ENCODE results near the gene DRGX. TPM values are rescaled to one million over a fixed set of nuclear protein-coding genes. Genes with fewer than 3 reads are reported as not detected.

DRGX gene
- polyA plus RNA-seq, 4 donors, result 0.06 to 0.15 TPM; not detected in 2

DNA sequence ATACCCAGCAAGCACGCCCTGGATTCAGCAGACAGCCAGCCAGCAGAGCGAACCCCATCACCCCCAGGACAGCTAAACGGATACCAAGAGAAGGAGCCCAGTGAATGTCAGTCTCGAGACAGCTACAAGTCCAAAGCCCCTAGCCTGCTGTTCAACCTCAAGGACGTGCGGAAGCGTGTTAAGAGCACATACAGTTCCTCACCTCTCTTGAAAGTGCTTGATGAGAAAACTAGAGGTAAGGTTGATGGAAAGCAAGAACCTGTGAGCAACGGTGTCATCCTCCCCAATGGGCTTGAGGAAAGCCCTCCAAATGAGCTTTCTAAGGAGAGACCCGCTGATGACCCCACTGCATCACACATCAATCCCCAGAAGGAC is 72.0 kb downstream of the DRGX start:
- no peak for DNase-seq (ENCODE audit: low read depth in 4 of 4, low spot score in 3 of 4)

DNA sequence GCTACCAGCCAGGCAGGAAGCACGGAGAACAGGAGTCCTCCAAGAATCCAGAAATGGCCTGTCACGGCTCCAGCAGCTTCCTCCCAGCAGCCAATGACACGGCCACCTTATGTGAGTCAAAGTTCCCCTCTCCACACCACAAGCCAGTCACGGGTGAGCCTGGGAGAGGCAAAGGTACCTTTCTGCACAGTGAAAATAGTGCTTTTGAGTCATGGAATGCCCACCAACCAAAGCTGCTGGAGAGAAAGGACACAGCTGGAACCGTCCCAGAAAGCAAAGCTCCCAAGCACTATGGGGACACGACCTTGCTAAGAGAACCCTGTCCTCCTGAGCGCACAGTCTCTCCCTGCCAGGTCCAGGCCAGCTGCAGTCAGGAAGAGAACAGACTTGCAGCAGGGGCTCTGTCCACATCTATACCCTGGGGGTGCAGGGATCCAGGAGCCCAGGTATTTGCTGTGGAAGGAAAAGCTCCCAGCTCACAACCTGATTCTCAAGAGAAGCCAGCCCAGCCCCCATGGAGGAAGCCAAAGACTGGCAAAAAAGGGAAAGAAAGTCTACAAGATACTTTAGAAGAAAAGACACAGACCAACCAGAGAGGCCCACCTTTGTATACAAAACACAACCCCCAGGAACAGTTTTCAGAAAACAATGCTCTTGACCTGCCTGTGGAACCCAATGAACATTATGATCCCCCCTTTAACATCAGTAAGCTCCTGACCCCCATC is 72.6 kb downstream of the DRGX start:
- no peak for DNase-seq (ENCODE audit: low read depth in 4 of 4, low spot score in 3 of 4)

DNA sequence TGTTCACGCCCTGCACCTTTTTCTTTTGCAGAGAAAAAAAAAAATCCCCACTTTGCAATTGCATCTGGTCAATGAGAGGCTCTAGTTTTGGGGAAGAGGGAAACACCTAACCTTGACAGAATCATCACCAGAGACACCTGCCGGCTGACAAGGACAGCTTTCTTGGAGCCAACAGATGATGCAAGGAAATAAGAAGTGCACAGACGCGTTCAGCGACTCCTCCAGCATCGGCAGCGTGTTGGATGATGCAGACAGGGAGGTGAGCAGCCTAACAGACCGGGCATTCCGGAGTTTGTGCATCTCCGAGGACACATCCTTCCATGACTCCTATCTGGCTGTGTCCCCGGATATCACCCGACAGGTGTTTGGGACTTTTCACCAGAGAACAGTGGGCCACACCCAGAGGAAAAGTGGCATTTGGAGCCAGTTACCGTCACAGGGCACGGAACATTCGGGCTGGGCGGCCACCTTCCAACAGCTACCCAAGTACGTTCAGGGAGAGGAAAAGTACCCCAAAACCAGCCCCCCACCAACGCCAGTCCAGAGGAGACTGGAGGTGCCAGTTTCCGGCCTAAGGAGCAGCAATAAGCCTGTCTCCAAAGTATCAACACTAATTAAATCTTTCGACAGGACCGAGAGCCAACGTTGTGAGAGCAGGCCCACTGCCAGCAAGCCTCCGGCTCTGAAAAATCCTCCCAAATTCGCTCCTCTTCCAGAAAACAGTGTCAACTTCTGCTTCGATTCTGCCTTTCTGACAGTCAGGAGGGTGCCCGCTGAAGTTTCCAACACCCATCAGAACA is 73.3 kb downstream of the DRGX start:
- no peak for DNase-seq (ENCODE audit: low read depth in 4 of 4, low spot score in 3 of 4)

DNA sequence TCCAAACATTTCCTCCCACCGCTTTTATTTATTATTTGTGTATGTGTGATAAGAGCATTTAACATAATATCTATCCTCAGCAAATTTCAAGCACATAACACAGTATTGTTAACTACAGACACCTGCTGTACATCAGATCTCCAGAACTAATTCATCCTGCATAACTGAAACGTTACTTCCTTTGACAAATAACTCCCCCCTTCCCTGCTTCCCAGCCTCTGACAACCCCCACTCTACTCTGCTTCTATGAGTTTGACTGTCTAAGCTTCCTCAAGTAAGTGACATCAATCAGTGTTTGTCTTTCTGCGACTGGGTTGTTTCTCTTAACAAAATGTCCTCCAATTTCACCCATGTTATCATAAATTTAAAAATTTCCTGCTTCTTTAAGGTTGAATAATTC is 74.9 kb downstream of the DRGX start:
- no peak for DNase-seq (ENCODE audit: low read depth in 4 of 4, low spot score in 3 of 4)

DNA sequence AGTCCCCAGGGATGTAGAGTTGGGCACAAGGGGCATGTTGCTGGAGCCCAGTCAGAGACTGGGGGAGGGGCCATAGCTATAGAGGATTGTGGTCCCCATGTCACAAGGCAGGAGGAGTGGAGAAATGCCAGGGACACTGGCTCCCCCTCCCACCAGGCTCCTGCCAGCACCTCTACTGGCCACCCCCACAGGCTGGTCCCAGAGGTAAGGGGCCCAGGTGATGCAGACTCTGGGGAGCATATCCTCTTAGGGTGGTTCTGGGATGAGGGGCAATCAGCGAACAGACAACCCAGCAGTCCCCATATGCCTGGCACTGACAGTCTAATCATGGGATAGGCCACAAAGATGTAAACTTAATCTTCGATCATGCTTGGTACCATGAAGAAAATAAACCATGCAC is 75.7 kb downstream of the DRGX start:
- DNase-seq (ENCODE audit: low read depth in 4 of 4, low spot score in 3 of 4), result no peak

DNA sequence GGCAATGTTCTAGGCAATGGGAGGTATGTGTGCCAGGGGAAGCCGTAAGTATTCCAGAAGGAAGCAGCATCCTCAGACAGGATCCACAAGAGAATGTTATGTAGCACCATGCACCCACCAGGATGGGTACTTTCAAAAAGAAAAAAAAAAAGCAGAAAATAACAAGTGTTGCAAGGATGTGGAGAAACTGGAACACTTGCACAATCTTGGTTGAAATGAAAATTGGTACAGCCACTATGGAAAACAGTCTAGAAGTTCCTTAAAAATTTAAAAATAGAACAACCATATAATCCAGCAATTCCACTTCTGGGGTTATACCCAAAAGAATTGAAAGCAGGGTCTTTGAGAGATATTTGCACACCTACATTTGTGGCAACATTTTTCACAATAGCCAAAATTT is 76.7 kb downstream of the DRGX start:
- DNase-seq (ENCODE audit: low read depth in 4 of 4, low spot score in 3 of 4), result no peak

DNA sequence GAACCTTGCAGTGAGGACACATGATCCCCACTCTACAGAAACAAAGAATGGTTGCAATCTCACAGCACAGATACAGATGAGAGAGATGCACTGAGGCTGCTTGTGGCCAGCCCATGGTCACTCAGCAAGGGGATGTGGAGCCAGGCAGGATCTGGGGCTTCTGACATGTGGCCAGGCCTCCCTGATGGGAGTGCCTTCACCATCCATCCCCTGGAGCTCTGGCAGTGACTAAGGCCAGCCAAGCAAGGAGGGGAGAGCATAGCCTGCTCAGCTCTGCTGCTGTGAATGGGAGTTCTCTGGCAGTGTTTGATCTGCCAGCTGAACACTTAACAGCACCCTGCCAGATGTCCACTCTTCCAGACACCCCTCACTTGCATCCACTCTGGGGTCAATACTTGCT is 77.1 kb downstream of the DRGX start:
- no peak for DNase-seq (ENCODE audit: low read depth in 4 of 4, low spot score in 3 of 4)

DNA sequence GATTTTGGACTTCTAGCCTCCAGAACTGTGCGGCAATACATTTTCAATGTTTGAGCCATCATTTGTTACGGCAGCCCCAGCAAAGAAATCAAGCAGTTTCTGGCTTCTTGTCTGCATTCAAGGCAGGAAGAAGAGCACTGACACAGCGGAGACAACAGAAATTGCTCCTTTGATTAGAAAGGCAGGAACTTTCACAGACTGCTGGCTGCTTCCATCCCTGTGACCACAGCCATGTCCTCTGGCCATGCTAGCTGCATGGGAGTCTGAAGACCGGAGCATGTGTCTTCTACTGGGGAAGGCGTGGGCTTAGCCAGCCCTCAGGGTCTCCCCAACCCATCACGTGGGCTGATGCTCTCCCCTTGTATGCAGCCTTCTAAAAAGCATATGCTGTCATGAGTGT is 77.9 kb downstream of the DRGX start:
- DNase-seq (ENCODE audit: low read depth in 4 of 4, low spot score in 3 of 4), result no peak

DNA sequence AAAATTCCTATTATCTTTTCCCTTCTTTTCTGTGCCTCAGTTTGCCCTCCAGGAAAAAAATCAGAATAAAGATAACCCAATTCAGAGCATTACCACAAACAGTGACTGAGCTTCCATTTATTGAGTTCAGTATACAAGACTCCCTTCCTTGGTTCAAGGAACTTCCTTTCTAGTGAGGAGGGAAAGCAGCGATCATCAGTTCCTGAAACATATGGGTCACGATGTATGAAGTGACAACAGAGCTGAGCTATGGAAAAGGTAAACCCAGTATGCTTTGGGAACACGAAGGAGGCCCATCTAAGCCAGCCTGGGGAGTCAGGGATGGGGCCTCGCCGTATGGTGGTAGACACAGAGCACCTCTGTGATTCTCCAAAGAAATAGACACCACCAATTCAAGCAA is 81.1 kb downstream of the DRGX start:
- no peak for DNase-seq (ENCODE audit: low read depth in 4 of 4, low spot score in 3 of 4)

Other genes with a start within 250 kb of the DRGX start
- 1 to 10 TPM; 2.5 to 6.0 (median 3.0) TPM for gene TMEM273, start 207.7 kb downstream of the DRGX start, polyA plus RNA-seq (ENCODE audit: insufficient read length in 4 of 4)
- gene C10orf71, start 96.9 kb downstream of the DRGX start, polyA plus RNA-seq (ENCODE audit: insufficient read length in 4 of 4), result under 1 TPM; 0.13 to 0.47 (median 0.19) TPM
- 10 to 100 TPM; 13.8 to 17.8 (median 16.5) TPM for gene ERCC6, start 143.0 kb upstream of the DRGX start, polyA plus RNA-seq (ENCODE audit: insufficient read length in 4 of 4)
- gene SLC18A3, start 214.2 kb upstream of the DRGX start, polyA plus RNA-seq (ENCODE audit: insufficient read length in 4 of 4), result not detected
- gene CHAT, start 217.9 kb upstream of the DRGX start, polyA plus RNA-seq (ENCODE audit: insufficient read length in 4 of 4), result not detected

Data from left renal pelvis (tissue), 4 donors.